ENCODE results near the gene CNTN4.

Gene CNTN4

GRCh38 chr3:2454865-2455264 lies 356.2 kb downstream of the CNTN4 start:
- TF ChIP-seq CTCF (IDR thresholded peaks at IDR 0.05; ENCODE audit: low read depth, low read length) = no peak
- no peak for DNase-seq (ENCODE audit: low read depth in 2 of 2)
- H3K4me3 ChIP-seq (replicated peaks in 1 of 2; ENCODE audit: low read depth in 2 of 2, low read length in 2 of 2) = no peak overlapping the region

- no peak for TF ChIP-seq CTCF (IDR thresholded peaks at IDR 0.05; ENCODE audit: low read depth, low read length)
Observed at GRCh38 chr3:2456788-2457187, 358.1 kb downstream of the CNTN4 start.

GRCh38 chr3:2458816-2459215 lies 360.1 kb downstream of the CNTN4 start:
- DNase-seq (ENCODE audit: low read depth in 2 of 2) = no peak
- H3K4me3 ChIP-seq (replicated peaks in 1 of 2; ENCODE audit: low read depth in 2 of 2, low read length in 2 of 2) = no peak overlapping the region
- no peak for TF ChIP-seq CTCF (IDR thresholded peaks at IDR 0.05; ENCODE audit: low read depth, low read length)

More at GRCh38 chr3:2456788-2457187, 358.1 kb downstream of the CNTN4 start:
- no peak overlapping the region for H3K4me3 ChIP-seq (replicated peaks in 1 of 2; ENCODE audit: low read depth in 2 of 2, low read length in 2 of 2)
- DNase-seq (ENCODE audit: low read depth in 2 of 2) = no peak

GRCh38 chr3:2465842-2466241 lies 367.2 kb downstream of the CNTN4 start:
- no peak overlapping the region for H3K4me3 ChIP-seq (replicated peaks in 1 of 2; ENCODE audit: low read depth in 2 of 2, low read length in 2 of 2)
- no peak for TF ChIP-seq CTCF (IDR thresholded peaks at IDR 0.05; ENCODE audit: low read depth, low read length)
- no peak for DNase-seq (ENCODE audit: low read depth in 2 of 2)

GRCh38 chr3:2468816-2469215 lies 370.1 kb downstream of the CNTN4 start:
- no peak overlapping the region for H3K4me3 ChIP-seq (replicated peaks in 1 of 2; ENCODE audit: low read depth in 2 of 2, low read length in 2 of 2)
- DNase-seq (ENCODE audit: low read depth in 2 of 2) = no peak
- no peak for TF ChIP-seq CTCF (IDR thresholded peaks at IDR 0.05; ENCODE audit: low read depth, low read length)

- DNase-seq (ENCODE audit: low read depth in 2 of 2) = no peak
- no peak for TF ChIP-seq CTCF (IDR thresholded peaks at IDR 0.05; ENCODE audit: low read depth, low read length)
- H3K4me3 ChIP-seq (replicated peaks in 1 of 2; ENCODE audit: low read depth in 2 of 2, low read length in 2 of 2) = no peak overlapping the region
Observed at GRCh38 chr3:2476996-2477395, 378.3 kb downstream of the CNTN4 start.

GRCh38 chr3:2477620-2478019 lies 379.0 kb downstream of the CNTN4 start:
- no peak overlapping the region for H3K4me3 ChIP-seq (replicated peaks in 1 of 2; ENCODE audit: low read depth in 2 of 2, low read length in 2 of 2)
- TF ChIP-seq CTCF (IDR thresholded peaks at IDR 0.05; ENCODE audit: low read depth, low read length) = no peak
- no peak for DNase-seq (ENCODE audit: low read depth in 2 of 2)

All from cardiac fibroblast (primary cell).